Measurements from ENCODE around the gene TAAR8.

Gene TAAR8

DNA sequence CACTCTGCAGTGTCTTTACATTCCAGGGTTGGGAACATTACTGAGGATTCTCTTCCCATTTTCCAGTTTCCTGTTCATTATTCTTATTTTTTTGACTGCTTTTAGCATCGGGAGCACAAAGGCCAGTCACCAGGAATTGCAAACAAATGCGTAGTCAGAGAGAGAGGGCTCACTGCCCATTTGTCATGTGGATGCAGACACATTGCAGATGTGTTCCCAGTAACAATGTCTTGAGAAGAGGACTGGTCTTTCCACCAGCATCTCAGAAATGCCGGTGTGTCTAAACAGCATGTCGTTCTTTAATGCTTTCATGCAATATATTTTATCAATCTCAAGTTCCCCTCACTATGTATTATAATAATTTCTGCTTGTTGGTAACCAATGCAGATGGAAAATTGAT lies 16.7 kb downstream of the TAAR8 start:
- H3K36me3 ChIP-seq (ENCODE audit: control insufficient read depth in 2 of 2, insufficient read depth in 1 of 2, low read length in 2 of 2), result no peaks in the 10 kb centered on the region
- H3K9me3 ChIP-seq (ENCODE audit: control insufficient read depth, insufficient read depth, low read depth, low read length), result no peaks in the 10 kb centered on the region
- TF ChIP-seq ZNF514 (tag by site-specific recombination; IDR thresholded peaks at IDR 0.05) (no peak), ZNF670 (tag by site-specific recombination; IDR thresholded peaks at IDR 0.05; ENCODE audit: low read depth) (no peak), ZNF629 (tag by site-specific recombination; IDR thresholded peaks at IDR 0.05) (no peak), ZNF585B (tag by site-specific recombination; IDR thresholded peaks at IDR 0.05) (no peak), ZNF548 (tag by site-specific recombination; IDR thresholded peaks at IDR 0.05) (no peak), SCRT1 (tag by site-specific recombination; IDR thresholded peaks at IDR 0.05; ENCODE audit: borderline replicate concordance) (no peak), ZNF112 (tag by site-specific recombination; IDR thresholded peaks at IDR 0.05) (no peak), ZNF433 (tag by site-specific recombination; IDR thresholded peaks at IDR 0.05; ENCODE audit: low read depth) (no peak), ZNF423 (tag by site-specific recombination; IDR thresholded peaks at IDR 0.05) (no peak), OVOL3 (tag by site-specific recombination; IDR thresholded peaks at IDR 0.05) (no peak), ZNF701 (tag by site-specific recombination; IDR thresholded peaks at IDR 0.05) (no peak), ZNF248 (tag by site-specific recombination; IDR thresholded peaks at IDR 0.05) (no peak), ZNF530 (tag by site-specific recombination; IDR thresholded peaks at IDR 0.05; ENCODE audit: low read depth) (no peak), ZNF175 (tag by site-specific recombination; IDR thresholded peaks at IDR 0.05) (no peak), ZNF239 (tag by site-specific recombination; IDR thresholded peaks at IDR 0.05) (no peak)
- TF ChIP-seq, protein P1, sequence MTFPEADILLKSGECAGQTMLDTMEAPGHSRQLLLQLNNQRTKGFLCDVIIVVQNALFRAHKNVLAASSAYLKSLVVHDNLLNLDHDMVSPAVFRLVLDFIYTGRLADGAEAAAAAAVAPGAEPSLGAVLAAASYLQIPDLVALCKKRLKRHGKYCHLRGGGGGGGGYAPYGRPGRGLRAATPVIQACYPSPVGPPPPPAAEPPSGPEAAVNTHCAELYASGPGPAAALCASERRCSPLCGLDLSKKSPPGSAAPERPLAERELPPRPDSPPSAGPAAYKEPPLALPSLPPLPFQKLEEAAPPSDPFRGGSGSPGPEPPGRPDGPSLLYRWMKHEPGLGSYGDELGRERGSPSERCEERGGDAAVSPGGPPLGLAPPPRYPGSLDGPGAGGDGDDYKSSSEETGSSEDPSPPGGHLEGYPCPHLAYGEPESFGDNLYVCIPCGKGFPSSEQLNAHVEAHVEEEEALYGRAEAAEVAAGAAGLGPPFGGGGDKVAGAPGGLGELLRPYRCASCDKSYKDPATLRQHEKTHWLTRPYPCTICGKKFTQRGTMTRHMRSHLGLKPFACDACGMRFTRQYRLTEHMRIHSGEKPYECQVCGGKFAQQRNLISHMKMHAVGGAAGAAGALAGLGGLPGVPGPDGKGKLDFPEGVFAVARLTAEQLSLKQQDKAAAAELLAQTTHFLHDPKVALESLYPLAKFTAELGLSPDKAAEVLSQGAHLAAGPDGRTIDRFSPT (tag by site-specific recombination; IDR thresholded peaks at IDR 0.05), result no peak
- H3K4me1 ChIP-seq (ENCODE audit: control insufficient read depth, insufficient read depth, low read length), result no peaks in the 10 kb centered on the region
- no peak overlapping the region for H3K4me3 ChIP-seq (ENCODE audit: low read depth, low read length)
- ChIA-PET CTCF (no interaction called here), POLR2A (no interaction called here)
- H3K27ac ChIP-seq (ENCODE audit: extremely low read depth, low read depth, low read length), result no peak overlapping the region

DNA sequence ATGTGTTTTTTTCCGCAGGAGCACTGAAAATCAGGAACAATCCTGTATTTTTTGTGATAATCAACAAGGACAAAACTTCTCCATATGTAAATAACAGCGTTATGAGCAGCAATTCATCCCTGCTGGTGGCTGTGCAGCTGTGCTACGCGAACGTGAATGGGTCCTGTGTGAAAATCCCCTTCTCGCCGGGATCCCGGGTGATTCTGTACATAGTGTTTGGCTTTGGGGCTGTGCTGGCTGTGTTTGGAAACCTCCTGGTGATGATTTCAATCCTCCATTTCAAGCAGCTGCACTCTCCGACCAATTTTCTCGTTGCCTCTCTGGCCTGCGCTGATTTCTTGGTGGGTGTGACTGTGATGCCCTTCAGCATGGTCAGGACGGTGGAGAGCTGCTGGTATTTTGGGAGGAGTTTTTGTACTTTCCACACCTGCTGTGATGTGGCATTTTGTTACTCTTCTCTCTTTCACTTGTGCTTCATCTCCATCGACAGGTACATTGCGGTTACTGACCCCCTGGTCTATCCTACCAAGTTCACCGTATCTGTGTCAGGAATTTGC lies 17.8 kb downstream of the TAAR8 start, which contains the start of gene TAAR6:
TAAR6 (plus strand) TSS at position 102 of the 557 bp plus-strand sequence; CDS start at position 102, 0 bp downstream.
- POLR2A ChIA-PET, result no interaction called here
- CTCF ChIA-PET, result interaction anchor here (0.6 to 1.0 kb wide), 3 partner anchors 12 to 29 kb away, joined by 3 read pairs; no protein-coding TSS in a partner anchor
- Histone ChIP-seq H3K4me1 (ENCODE audit: control insufficient read depth, insufficient read depth, low read length) (no peaks in the 10 kb centered on the region), H3K4me3 (ENCODE audit: low read depth, low read length) (no peak within 1 kb of the TSS), H3K9me3 (ENCODE audit: control insufficient read depth, insufficient read depth, low read depth, low read length) (no peaks in the 10 kb centered on the region), H3K36me3 (ENCODE audit: control insufficient read depth in 2 of 2, insufficient read depth in 1 of 2, low read length in 2 of 2) (no peaks in the 10 kb centered on the region), H3K27ac (ENCODE audit: extremely low read depth, low read depth, low read length) (no peak within 1 kb of the TSS)
- TF ChIP-seq ZNF311 (tag by site-specific recombination; IDR thresholded peaks at IDR 0.05; ENCODE audit: borderline replicate concordance) (no peak), ZBTB17 (tag by site-specific recombination; IDR thresholded peaks at IDR 0.05) (no peak), KLF1 (tag by site-specific recombination; IDR thresholded peaks at IDR 0.05) (no peak), ZNF175 (tag by site-specific recombination; IDR thresholded peaks at IDR 0.05) (no peak), ZFHX2 (tag by site-specific recombination; conservative IDR thresholded peaks at IDR 0.05) (no peak), ZNF621 (tag by site-specific recombination; IDR thresholded peaks at IDR 0.05) (no peak), ZNF2 (tag by site-specific recombination; IDR thresholded peaks at IDR 0.05) (no peak)
- TF ChIP-seq, protein P2, sequence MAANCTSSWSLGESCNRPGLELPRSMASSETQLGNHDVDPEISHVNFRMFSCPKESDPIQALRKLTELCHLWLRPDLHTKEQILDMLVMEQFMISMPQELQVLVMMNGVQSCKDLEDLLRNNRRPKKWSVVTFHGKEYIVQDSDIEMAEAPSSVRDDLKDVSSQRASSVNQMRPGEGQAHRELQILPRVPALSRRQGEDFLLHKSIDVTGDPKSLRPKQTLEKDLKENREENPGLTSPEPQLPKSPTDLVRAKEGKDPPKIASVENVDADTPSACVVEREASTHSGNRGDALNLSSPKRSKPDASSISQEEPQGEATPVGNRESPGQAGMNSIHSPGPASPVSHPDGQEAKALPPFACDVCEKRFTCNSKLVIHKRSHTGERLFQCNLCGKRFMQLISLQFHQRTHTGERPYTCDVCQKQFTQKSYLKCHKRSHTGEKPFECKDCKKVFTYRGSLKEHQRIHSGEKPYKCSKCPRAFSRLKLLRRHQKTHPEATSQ (tag by site-specific recombination; IDR thresholded peaks at IDR 0.05), result no peak
- TF ChIP-seq, protein P3, sequence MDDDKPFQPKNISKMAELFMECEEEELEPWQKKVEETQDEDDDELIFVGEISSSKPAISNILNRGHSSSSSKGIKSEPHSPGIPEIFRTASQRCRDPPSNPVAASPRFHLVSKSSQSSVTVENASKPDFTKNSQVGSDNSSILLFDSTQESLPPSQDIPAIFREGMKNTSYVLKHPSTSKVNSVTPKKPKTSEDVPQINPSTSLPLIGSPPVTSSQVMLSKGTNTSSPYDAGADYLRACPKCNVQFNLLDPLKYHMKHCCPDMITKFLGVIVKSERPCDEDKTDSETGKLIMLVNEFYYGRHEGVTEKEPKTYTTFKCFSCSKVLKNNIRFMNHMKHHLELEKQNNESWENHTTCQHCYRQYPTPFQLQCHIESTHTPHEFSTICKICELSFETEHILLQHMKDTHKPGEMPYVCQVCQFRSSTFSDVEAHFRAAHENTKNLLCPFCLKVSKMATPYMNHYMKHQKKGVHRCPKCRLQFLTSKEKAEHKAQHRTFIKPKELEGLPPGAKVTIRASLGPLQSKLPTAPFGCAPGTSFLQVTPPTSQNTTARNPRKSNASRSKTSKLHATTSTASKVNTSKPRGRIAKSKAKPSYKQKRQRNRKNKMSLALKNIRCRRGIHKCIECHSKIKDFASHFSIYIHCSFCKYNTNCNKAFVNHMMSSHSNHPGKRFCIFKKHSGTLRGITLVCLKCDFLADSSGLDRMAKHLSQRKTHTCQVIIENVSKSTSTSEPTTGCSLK (tag by site-specific recombination; IDR thresholded peaks at IDR 0.05), result no peak
- TF ChIP-seq, protein P4, sequence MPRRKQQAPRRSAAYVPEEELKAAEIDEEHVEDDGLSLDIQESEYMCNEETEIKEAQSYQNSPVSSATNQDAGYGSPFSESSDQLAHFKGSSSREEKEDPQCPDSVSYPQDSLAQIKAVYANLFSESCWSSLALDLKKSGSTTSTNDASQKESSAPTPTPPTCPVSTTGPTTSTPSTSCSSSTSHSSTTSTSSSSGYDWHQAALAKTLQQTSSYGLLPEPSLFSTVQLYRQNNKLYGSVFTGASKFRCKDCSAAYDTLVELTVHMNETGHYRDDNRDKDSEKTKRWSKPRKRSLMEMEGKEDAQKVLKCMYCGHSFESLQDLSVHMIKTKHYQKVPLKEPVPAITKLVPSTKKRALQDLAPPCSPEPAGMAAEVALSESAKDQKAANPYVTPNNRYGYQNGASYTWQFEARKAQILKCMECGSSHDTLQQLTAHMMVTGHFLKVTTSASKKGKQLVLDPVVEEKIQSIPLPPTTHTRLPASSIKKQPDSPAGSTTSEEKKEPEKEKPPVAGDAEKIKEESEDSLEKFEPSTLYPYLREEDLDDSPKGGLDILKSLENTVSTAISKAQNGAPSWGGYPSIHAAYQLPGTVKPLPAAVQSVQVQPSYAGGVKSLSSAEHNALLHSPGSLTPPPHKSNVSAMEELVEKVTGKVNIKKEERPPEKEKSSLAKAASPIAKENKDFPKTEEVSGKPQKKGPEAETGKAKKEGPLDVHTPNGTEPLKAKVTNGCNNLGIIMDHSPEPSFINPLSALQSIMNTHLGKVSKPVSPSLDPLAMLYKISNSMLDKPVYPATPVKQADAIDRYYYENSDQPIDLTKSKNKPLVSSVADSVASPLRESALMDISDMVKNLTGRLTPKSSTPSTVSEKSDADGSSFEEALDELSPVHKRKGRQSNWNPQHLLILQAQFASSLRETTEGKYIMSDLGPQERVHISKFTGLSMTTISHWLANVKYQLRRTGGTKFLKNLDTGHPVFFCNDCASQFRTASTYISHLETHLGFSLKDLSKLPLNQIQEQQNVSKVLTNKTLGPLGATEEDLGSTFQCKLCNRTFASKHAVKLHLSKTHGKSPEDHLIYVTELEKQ (tag by site-specific recombination; IDR thresholded peaks at IDR 0.05; ENCODE audit: borderline replicate concordance), result no peak

Data from HEK293 (cell line).